ENCODE results near the gene RGR.
A peak's percentile ranks its signal among the peaks of the same experiment; 100 is the strongest.

RGR gene

DNA sequence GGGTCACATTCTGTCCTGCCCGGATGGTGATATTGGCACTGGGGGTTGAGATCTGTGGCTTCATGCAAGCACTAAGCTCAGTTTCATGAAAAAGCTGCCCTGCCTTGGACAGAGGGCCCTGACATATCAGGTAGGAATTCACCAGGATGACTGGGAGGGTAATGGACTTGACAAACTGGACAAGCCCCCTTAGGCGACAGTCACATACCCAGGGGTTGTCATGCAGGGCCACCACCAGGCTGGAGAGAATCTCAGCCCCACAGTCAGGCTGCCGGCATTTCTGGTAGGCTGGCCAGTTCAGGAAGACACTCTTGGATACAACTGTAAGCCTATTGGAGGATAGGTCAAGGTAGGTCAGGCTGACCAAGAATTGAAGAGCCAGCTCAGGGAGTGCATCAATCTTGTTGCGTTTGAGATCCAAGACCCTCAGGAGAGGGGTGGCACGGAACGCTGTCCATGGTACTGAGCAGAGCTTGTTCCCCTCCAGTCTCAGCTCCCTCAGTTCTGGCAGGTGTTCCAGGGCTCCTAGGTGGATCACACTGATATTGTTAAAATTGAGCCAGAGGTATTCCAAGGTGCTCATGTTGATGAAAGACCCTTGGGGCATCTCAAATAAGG lies 20.3 kb upstream of the RGR start:
- no peak for DNase-seq

DNA sequence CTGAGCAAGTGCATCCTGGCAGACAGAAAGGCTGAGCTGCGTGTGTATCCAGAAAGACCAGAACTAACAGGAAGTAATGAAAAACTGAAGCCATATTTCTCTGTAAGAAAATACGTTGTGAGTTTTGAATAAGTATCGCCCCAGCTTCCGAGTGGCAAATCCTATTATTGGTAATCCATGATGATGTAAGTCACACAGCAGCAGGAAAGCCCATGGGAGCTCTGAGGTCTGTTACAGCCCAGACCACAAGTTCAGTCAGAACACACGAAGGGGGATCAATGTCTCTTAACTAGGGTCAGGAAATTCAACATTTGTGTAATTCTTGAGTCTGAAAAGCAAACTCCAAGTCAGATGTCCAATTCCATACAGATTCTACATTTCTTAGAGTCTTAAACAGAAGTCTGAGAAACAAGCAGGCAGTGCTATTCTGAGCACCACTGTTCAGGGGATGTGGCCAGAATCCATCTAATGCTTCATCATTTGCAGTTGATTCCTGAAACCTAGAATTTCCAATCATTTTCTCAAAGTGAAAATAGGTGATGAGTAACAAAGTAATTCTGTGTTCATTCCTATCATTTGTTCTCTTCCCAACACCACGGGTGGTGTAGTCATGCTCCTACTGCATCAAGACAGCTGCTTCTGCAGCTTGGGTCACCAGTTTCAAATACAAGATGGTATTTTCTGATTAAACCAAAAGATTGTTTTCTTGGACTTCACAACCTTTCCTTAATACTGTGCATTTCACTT lies 19.3 kb upstream of the RGR start, which contains the start of gene LRIT2:
LRIT2 (minus strand) TSS at position 118 of the 747 bp plus-strand sequence; CDS start at position 94, 24 bp downstream.
- no peak for DNase-seq

DNA sequence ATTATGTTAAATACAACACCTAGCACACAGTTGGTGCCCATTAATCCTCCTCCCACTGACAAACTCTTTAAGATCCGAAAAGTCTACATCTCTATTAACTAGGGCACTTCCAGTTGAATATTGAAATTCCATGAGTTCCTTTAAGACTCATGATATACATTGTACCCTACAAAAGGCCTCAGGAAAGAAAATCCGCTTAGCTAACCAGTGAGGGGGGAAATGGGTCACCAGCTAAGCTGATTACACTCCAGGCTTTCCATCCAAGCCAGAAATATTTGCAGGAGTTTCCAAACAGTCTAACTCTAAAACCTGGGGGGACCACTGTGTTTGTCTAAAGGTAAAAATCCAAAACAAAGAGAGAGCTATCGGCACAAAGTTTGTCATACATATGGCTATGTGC lies 18.2 kb upstream of the RGR start:
- DNase-seq: no peak

DNA sequence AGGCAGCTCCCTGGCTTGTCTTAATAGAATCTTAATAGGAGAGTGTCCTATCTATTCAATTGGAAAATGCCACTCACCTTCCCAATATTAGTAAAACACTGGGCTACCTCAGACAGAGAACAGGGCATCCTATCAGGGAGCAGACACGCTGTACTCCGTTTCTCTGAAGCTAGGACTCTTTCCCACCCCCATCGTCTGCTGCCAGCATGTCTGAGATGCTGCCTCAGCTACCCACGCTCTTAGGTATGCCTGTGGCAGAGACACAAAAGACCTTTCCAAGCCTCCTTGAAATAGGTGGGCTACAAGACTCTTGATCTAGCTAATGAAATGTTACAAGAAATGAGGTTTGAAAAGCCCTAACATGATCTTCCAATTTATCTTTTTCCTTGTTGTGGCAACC lies 17.0 kb upstream of the RGR start:
- DNase-seq: no peak

DNA sequence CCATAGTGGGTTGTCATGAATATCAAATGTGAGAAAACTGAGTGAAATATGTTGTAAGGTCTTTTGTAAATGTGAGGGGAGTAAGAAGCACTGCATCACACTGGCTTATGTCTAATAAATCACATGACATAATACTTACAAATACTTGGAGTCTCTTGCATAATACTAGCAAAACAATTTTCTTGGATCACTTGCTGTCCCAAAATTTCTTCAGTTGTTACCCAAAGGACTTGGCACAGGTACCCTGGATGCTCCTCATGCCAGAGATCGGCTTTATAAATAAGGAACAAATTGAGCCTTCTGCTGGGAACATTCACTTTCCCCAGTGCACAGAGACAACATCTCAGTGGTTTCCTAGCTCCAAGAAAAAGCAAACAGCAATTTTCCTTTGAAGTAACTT lies 14.5 kb upstream of the RGR start:
- DNase-seq: no peak

DNA sequence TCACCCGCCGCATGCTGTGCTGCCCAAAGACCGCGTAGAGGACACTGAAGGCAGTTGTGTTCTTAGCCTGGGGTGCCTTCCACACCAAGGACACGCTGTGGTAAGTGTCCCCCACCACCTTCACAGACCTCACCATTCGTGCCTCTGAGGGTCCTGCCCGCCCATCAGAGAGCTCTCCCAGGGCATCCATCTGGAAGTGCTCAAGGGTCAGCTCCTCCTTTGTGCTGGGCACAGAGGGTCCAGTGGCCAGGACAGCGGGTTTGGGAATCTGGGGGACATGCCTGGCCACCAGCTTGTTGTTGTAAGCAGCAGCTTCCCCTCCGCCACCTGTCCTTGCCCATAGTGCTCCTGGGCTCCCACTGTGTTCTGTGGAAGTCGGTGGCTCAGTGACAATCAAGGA lies 12.5 kb upstream of the RGR start:
- DNase-seq: no peak

DNA sequence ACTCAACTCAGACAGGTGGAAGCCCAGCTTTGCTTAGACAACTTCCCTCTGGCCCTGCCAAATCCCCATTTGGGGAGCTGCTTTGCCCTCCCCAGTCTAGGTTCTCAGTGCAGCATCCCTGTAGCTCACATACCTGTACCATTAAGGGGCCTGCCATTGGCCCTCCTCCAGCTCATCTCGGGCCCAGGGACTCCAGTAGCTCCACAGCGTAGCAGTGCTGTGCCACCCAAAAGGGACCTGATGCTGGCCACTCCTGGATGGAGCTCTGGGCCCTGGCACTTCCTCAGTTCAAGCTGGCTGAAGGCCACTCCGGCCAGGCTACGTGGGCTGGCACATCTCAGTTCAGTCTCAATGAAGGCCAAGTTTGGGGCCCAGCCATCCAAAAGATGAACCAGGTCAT lies 10.9 kb upstream of the RGR start:
- no peak for DNase-seq

DNA sequence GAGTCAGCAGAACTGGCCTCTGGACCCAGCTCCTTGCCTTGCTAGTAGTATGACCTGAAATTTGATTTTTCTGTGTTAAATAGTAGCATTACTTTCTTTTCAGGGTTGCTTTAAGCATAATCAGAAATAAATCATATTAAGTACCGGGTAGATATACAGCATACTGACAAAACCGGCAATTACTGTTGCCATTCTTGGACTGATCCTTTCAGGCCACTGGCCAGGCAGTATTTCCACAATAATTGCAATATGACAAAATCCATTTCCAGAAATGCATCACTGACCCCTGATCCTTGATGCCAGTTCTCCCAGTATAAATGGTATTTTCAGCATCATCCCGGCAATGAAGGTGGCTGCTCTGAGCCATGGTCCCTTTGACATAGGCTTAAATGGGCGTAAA lies 10.4 kb upstream of the RGR start:
- no peak for DNase-seq

DNA sequence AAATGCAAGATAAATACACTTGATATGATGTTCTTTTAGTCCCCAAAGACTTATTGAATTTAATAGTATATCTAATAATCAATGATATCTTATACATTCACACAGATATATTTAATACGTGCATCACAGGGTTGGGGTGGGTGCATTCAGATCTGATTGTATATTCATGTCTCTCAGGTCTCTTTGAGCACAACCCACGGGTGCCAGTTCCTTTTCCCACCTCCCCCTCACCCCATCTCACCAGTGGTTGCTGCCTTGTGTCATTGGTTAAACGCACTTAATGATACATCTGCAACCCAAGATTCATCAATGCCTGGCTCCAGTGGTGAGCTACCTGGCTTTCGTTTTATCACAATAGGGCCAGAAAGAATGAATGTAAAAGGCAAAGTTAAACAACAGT lies 9.8 kb upstream of the RGR start:
- no peak for DNase-seq

DNA sequence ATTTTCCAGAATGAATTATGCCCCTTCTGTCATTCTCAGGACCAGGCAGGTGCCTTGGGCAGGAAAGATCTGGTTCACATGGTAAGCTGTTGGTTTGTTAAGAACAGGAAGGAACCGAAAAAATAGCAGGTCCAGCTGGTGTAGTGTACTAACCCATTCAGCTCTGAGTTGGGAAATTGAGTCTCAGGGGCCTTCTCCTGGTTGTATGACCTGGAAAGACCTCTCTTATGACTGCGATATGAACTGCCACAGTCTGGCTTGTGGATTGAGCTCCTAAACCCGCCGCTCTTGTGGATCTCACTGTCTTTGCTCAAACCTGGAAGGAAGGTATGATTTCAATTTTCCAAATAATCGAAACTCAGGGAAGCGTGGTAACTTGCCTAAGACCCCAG lies 8.1 kb upstream of the RGR start:
- no peak for DNase-seq

DNA sequence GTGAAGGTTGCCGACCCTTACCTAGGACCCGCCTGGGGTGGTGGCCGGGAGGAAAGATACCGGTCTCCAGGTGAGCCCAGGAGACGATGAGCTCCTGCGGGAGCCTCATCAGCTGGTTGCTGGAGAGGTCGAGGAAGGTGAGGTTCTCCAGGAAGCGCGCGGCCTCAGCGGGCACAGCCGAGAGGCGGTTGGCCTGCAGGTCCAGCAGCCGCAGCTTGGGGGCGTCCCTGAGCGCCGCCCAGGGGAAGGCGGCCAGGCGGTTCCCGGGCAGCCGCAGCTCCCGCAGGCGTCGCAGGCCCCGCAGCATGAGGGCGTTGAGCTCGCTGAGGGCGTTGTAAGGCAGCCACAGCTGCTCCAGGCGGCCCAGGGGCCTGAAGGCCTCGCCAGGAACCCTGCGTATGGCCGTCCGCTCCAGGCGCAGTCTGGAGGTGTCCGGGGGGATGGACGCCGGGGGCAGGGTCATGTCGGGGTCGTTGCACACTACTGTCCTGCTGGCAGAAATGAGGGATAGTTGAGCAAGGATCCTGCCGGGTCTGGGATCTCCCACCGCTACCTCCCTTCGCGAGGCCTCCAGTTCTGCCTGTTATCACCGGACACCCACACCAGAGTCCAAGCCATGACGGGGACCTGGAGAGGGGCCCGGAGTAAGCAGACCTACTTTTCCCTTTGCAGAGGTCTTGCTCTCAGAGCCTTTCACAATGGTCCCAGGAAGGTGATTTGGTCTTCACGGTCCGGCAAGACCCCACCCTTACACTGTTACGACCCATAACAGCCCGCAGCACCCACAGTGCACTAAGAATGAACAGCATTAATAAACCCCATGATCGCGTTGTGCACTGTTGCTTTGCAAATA lies 7.4 kb upstream of the RGR start:
- no peak for DNase-seq

DNA sequence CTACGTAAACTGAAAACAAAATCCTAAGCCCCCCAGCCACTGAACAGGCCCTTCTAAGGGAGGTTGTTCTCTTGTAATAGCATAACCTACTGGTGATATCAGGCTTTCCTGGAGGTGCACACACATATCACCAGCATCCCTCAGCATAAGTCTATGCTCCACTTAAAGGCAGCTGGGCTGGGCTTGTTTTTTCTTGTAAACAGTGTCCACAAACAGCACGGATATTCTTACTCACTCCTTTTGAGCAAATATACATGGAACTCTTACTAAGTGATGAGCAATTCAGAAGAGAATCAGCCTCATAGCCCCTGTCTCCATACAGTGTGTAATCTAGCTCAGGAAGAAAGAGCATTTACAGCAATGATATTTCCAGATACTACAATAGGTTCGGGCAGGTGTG lies 5.9 kb upstream of the RGR start:
- DNase-seq: no peak

DNA sequence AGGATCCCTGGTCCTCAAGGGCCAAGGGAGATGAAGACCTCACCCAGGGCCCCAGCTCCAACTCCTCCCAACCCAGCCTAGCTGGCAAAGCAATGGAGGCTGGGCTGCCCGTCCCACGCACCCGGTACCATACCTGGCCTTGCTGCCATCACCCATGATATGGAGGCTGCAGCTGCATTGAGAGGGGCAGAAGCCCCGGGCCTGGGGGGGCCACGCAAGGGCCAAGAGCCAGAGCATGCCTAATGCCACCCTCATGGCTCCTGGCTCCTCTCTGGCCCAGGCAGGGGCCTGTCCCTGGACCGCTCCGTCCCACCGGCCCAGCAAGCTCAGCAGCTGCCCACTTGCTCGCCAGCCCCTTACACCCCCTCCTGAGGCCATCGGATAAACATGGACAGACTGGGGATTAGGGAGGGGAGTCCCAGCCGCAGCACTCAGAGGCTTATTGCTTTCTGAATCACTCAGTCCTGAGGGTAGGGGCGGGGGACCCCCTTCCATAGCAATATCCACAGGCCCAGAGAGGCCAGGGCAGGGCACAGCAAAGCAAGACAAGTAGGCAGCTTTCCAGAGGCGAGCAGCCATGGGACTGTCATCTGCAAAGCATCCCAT lies 3.6 kb upstream of the RGR start, which contains the start of gene LRIT1:
LRIT1 (minus strand) TSS at position 362 of the 606 bp plus-strand sequence; CDS start at position 255, 107 bp downstream.
- no peak for DNase-seq

DNA sequence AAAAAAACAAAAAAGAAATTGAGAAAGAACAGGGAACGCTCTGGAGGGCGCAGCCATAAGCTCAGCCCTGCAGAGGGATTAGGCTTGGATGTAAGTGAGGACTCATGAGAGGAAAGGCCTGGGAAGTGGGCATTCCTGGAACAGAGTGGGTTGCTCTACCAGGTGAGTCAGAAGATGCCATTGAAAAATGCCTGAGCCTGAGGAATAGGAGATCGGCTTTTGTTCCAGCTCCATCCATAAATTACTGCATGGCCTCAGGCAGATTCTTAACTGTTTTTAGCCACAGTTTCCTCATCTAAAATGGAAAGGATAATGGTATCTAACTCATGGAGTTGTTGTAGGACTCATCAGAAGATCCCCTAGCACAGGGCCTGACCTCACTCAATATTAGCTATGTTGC lies 1.1 kb upstream of the RGR start:
- DNase-seq: no peak

DNA sequence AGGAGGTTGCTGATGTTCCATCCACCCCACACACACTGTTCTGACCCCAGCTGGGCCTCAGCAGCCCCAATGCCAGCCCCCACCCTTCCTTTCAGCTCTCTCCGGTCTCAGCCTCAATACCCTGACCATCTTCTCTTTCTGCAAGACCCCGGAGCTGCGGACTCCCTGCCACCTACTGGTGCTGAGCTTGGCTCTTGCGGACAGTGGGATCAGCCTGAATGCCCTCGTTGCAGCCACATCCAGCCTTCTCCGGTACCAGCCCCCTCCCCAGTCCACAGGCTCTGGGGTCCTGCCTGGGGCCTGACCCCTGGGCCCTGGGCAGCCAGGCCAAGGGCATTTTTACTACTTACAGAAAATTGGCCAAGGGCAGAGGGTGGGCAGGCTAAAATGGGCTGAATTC lies 2.6 kb downstream of the RGR start:
- no peak for DNase-seq

DNA sequence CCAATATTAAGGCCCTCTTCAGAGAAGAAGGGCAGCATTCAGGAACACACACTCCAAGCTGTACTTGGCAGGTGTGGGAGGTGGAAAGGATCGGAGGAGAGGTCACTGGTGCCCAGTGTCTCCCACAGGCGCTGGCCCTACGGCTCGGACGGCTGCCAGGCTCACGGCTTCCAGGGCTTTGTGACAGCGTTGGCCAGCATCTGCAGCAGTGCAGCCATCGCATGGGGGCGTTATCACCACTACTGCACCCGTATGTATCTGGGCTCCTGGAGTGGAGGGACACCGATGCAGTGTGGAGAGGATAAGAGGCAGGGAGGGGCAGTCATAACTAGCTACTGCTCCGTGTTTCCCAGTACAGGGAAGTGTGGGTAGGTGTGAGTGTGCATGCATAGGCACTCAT lies 3.9 kb downstream of the RGR start:
- DNase-seq: no peak

DNA sequence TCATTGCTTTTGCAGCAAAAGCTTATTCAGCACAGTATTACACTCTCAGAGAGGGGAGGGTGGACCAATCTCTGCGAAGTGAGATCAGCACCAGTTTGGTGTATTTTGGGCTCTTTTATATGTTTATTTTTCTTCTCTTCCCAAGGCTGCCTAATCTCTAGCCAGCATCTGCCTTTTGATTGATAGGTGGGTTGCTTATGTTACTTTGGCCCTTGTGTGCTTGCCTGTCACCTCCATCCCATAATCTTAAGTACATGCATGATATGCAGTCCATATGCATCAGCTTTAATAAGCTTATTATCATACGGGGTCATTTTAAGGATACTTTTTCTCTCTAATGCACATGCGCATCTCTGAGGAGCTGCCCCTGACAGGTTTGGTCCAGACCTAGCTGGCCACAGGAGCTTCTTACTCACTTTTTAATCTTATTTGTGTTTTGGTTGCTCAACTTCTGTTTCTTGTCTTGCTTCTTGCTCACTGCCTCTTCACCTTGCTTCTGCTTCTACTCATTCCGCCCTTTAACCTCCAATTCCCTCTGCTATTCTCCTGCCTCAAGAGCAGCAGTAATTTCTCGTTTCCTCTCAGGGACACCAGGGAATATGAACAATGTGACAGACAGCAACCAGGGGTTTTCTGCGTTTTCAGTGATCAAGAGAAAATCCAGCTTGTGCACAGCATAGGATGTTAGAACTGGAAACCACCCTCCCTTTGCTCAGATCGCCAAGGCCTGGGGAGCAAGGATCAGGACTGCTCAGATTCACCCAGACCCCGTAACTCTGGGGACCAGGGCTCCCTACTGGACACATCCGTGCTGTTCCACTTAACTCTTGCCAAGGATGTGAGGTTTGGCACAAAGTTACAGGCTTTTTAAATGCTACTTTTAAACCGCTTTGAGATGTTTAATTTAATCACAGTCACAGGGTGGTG lies 10.0 kb downstream of the RGR start:
- no peak for DNase-seq

DNA sequence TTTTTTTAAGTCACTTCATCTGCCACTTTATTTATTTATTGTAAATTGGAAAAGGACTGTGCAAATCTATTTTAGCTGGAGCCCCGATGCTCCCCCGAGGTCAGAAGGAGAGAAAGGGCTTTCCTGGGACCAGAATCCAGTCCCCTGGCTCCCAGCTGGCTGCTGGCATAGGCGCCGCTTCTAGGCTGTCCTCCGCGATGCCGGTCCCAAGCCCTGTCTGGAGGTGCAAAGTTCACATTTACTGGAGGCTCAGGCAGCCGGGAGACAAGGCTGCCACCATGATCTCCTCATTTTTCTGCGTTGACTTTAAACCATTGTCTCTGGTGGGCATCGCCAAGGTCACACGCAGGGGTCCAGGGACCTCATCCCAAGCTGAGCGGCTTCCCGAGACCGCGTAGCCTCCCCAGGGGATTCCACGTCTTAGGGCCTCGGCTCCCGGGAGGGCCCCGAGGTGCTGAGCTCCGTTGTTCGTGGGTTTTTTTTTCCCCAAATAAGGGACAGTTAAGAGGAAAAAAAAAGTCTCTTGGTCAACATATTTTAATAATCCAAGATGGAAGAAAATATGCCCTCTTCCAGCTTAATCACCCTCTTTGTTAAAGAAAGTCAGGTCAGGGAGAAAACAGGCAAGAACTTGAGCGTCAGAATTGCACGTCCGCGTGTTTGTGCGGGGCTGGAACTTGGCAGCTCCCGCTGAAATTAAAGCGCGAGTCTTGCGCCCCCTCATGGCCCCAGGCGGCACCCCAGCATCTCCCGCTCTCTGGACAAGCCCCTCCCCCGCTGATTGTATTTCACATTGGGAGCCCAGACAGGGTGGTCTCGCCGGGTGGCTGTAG lies 11.9 kb downstream of the RGR start:
- DNase-seq: peak; percentile 45

DNA sequence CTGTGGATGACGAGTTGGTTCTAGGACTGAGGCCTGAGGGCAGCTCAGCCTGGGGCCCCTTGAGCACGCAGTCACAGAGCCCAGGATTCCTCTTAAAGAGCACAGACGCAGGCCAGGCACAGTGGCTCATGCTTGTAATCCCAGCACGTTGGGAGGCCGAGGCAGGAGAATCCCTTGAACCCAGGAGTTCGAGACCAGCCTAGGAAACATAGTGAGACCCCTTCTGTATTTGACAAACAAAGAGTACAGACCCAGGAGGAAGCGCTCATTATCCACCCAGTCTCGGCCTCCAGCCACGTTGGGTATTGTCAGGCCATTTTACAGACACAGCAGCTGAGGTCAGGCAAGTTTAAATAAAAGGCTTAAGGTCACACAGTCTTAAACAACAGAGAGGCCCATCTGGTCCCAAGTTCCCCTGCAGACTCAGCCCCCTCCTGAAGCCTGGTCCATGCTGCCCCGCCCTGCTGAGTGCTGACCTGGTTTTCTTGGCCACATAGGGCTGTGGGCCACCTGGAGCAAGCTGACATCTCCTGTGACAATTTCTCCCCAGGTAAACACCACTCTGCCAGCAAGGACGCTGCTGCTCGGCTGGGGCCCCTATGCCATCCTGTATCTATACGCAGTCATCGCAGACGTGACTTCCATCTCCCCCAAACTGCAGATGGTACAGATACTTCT lies 12.6 kb downstream of the RGR start:
- no peak for DNase-seq

DNA sequence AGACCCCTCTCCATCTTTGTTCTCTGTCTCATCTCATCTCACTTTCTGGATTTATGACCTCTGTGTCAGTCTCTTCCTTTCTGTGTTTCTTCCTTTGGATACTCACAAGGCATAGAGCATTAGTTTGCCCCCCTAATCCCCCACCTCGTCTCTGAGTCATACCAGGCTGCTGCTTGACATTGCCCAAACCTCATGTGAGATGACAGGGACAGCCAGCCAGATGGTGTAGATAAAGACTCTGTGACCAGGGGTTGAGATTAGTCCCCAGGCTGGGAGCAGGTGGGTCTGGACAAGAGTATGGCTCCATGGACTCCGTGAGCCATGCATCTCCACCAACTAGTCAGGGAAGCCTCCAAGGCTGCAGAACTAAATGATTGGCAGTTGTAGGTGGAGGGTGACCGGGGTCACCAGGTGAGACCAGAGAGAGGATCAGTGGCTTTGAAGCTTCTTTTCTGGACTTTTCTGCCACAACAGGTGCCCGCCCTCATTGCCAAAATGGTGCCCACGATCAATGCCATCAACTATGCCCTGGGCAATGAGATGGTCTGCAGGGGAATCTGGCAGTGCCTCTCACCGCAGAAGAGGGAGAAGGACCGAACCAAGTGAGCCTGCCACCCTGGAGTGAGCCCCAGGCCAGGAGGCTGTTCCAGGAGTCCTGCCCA lies 13.3 kb downstream of the RGR start:
- DNase-seq: no peak
